Endothelial cell of umbilical vein (primary cell): ENCODE data around the gene FAM47B. TPM values are rescaled to one million over a fixed set of nuclear protein-coding genes. Genes with fewer than 3 reads are reported as not detected.

Experiments
- BruUV-seq: library from RNA; stranded (reverse); fragments of 400-500 nt; replicated peaks from 2 replicates; lab custom pipeline; 2021; lab: Mats Ljungman, UMichigan
- CTCF ChIA-PET: fragments of 300-600, 350-600 bp; sonication (Branson Sonifier 250); formaldehyde crosslinking; loops from one replicate; lab custom pipeline; 2021; ENCODE audit warnings: antibody characterized with exemption, inconsistent platforms; lab: Charles Lee
- POLR2A ChIA-PET: fragments of 300-600, 350-600 bp; sonication (Branson Sonifier 250); formaldehyde crosslinking; loops from one replicate; lab custom pipeline; 2021; ENCODE audit warnings: antibody characterized with exemption, inconsistent platforms; lab: Charles Lee
- DNase-seq: peaks from one replicate; pipeline ENCODE4 v3.0.0-alpha.2; 2011; ENCODE audit warnings: low read depth, low spot score
- FAIRE-seq: peaks from 2 replicates; lab custom pipeline; 2011; peaks lifted over from hg19 to GRCh38; lab: Jason Lieb, UNC
- H2AFZ ChIP-seq: 2 replicates; pipeline ENCODE4 v1.6.0; 2012; ENCODE audit warnings: low read depth, low read length, control low read depth, inconsistent platforms
- H3K27ac ChIP-seq: 2 replicates; pipeline ENCODE4 v1.5.1; 2011; ENCODE audit warnings: low read depth, mild to moderate bottlenecking, control low read depth, low read length, moderate library complexity; ENCODE audit not compliant: insufficient read depth
- H3K27me3 ChIP-seq, 2 experiments: 2 replicates each; pipeline versions ENCODE4 v1.6.0 to v1.6.1; 2011; ENCODE audit warnings: low read length in 2 of 2, mixed read lengths in 1 of 2; ENCODE audit not compliant: control insufficient read depth in 2 of 2, insufficient read depth in 2 of 2
- H3K36me3 ChIP-seq, 2 experiments: 2 replicates in 1 of 2; 3 replicates in 1 of 2; pipeline ENCODE4 v1.5.1; 2011; ENCODE audit warnings: low read length in 2 of 2, mild to moderate bottlenecking in 1 of 2, moderate library complexity in 1 of 2; ENCODE audit not compliant: control insufficient read depth in 2 of 2, insufficient read depth in 2 of 2; ENCODE audit errors: extremely low read depth in 1 of 2
- H3K4me1 ChIP-seq: 3 replicates; pipeline ENCODE4 v1.5.1; 2011; ENCODE audit warnings: mild to moderate bottlenecking, low read length; ENCODE audit not compliant: control insufficient read depth, insufficient read depth; ENCODE audit errors: extremely low read depth
- H3K4me2 ChIP-seq: 2 replicates; pipeline ENCODE4 v1.6.1; 2011; ENCODE audit warnings: low read length, control low read depth, mixed read lengths; ENCODE audit not compliant: insufficient read depth
- H3K4me3 ChIP-seq, 3 experiments: fragments of 200-600 bp in 1 of 3; sonication (generic), shearing (Covaris generic) in 1 of 3; replicated peaks in 1 of 3; 2 replicates each; pipeline ENCODE4 v1.5.1; 2011 to 2016; ENCODE audit warnings: control low read depth in 3 of 3, low read length in 3 of 3, mild to moderate bottlenecking in 2 of 3, inconsistent platforms in 1 of 3, low read depth in 1 of 3, moderate library complexity in 1 of 3; ENCODE audit not compliant: insufficient read depth in 1 of 3
- H3K79me2 ChIP-seq: 2 replicates; pipeline ENCODE4 v1.6.0; 2012; ENCODE audit warnings: low read length, inconsistent platforms; ENCODE audit not compliant: control insufficient read depth, insufficient read depth
- H3K9ac ChIP-seq: replicated peaks from 2 replicates; pipeline ENCODE3; 2011; ENCODE audit warnings: low read length, control low read depth; ENCODE audit not compliant: insufficient read depth; ENCODE audit errors: extremely low read depth
- H3K9me1 ChIP-seq: replicated peaks from 3 replicates; pipeline ENCODE4 v1.6.0; 2011; ENCODE audit warnings: mild to moderate bottlenecking, low read length; ENCODE audit not compliant: control insufficient read depth, insufficient read depth; ENCODE audit errors: extremely low read depth
- H3K9me3 ChIP-seq: replicated peaks from 2 replicates; pipeline ENCODE4 v1.5.1; 2012; ENCODE audit warnings: low read length, inconsistent platforms; ENCODE audit not compliant: control insufficient read depth, insufficient read depth
- H4K20me1 ChIP-seq: replicated peaks from 2 replicates; pipeline ENCODE3; 2011; ENCODE audit warnings: mild to moderate bottlenecking, low read length; ENCODE audit not compliant: control insufficient read depth, insufficient read depth; ENCODE audit errors: extremely low read depth
- CTCF ChIP-seq, 2 donors: IDR thresholded peaks; 1 replicate in 1 of 2; 2 replicates in 1 of 2; pipeline ENCODE4 v1.5.1; 2011; ENCODE audit warnings: low read length in 2 of 2, mild to moderate bottlenecking in 2 of 2, moderate library complexity in 2 of 2, control low read depth in 1 of 2, inconsistent platforms in 1 of 2, low read depth in 1 of 2; ENCODE audit not compliant: insufficient read depth in 1 of 2; ENCODE audit errors: extremely low read depth in 1 of 2
- EZH2 ChIP-seq: IDR thresholded peaks from 2 replicates; pipeline ENCODE4 v1.6.1; 2012; ENCODE audit warnings: borderline replicate concordance, low read depth, mild to moderate bottlenecking, moderate library complexity, low read length, inconsistent platforms; ENCODE audit not compliant: severe bottlenecking
- FOS ChIP-seq: IDR thresholded peaks from 2 replicates; pipeline ENCODE4 v1.6.1; 2011; ENCODE audit warnings: mild to moderate bottlenecking, low read length, moderate library complexity, borderline replicate concordance; ENCODE audit not compliant: insufficient read depth
- GATA2 ChIP-seq: IDR thresholded peaks from 2 replicates; pipeline ENCODE4 v1.7.0; 2011; ENCODE audit warnings: low read depth, mild to moderate bottlenecking, moderate library complexity, mixed read lengths, low read length; ENCODE audit not compliant: insufficient read length, insufficient read depth
- JUN ChIP-seq: IDR thresholded peaks from 2 replicates; pipeline ENCODE4 v1.6.1; 2011; ENCODE audit warnings: borderline replicate concordance, low read depth; ENCODE audit not compliant: insufficient read length, insufficient read depth
- MAX ChIP-seq: IDR thresholded peaks from 2 replicates; pipeline ENCODE4 v1.6.1; 2011; ENCODE audit not compliant: insufficient read depth, insufficient read length
- MYC ChIP-seq: IDR thresholded peaks from one replicate; pipeline ENCODE4 v1.6.1; 2011; ENCODE audit warnings: mild to moderate bottlenecking, low read depth, low read length
- POLR2A ChIP-seq: IDR thresholded peaks from 2 replicates; pipeline ENCODE4 v1.6.1; 2012; ENCODE audit warnings: low read depth, mild to moderate bottlenecking, control low read depth, low read length
- POLR2AphosphoS5 ChIP-seq: IDR thresholded peaks from 2 replicates; pipeline ENCODE4 v1.6.1; 2012; ENCODE audit warnings: low read depth, mild to moderate bottlenecking, control low read depth, low read length, moderate library complexity; ENCODE audit not compliant: insufficient read depth
- dilution Hi-C: fragments of 300-500 bp; cut with MboI; formaldehyde crosslinking; loops from one replicate; pipeline ENCODE4 v1.15.0; 2019; ENCODE audit warnings: low sequenced_read_pairs; ENCODE audit not compliant: extremely low pct_ligation_motif_present
- intact Hi-C: fragments of 100-400 bp; cut with micrococcal nuclease; formaldehyde crosslinking; loops from one replicate; pipeline ENCODE4 v1.10.0; 2022
- polyA plus RNA-seq, 4 experiments: library from polyadenylated mRNA; depleted of rRNA in 3 of 4; stranded (reverse) in 3 of 4; unstranded in 1 of 4; fragments of >200 nt; gene quantifications; 2 replicates each; pipeline versions ENCODE4 v1.2.1 to v1.2.3, GENCODE V29; 2011 to 2012; ENCODE audit warnings: missing spikeins in 1 of 4
- total RNA-seq: library from RNA; stranded (reverse); gene quantifications from 2 replicates; pipeline ENCODE4 v1.2.3, GENCODE V29; 2021

Gene FAM47B
- total and polyA plus RNA-seq, 2 donors (not counting 3 experiments of a cell fraction or from before 2014, with no cell fraction given) = not detected

GRCh38 chrX:34927866-34928265, 14.7 kb upstream of the FAM47B start:
- Histone ChIP-seq H3K27ac (no peak overlapping the region), H4K20me1 (no peaks in the 10 kb centered on the region), H3K4me2 (no peak overlapping the region), H3K27me3 (no peaks in the 10 kb centered on the region), H3K9me1 (no peaks in the 10 kb centered on the region), H3K4me1 (no peaks in the 10 kb centered on the region), H3K79me2 (no peaks in the 10 kb centered on the region), H3K9ac (no peak overlapping the region), H2AFZ (no peak overlapping the region), H3K9me3 (no peaks in the 10 kb centered on the region), H3K36me3 (no peaks in the 10 kb centered on the region), H3K4me3 (no peak overlapping the region)
- intact Hi-C loops = no loop called here
- CTCF ChIA-PET = interaction anchor here (1.5 kb wide), 1 partner anchor 9 kb away, joined by 7 read pairs; no protein-coding TSS in a partner anchor
- POLR2A ChIA-PET = no interaction called here
- DNase-seq = no peak
- no TSS peak for BruUV-seq
- no peak for TF ChIP-seq JUN
- TF ChIP-seq GATA2 = no peak
- no peak for FAIRE-seq
- dilution Hi-C loops = no loop called here

- Histone ChIP-seq H2AFZ (no peak overlapping the region), H3K9ac (no peak overlapping the region), H3K4me1 (no peaks in the 10 kb centered on the region), H3K27me3 (no peaks in the 10 kb centered on the region), H3K9me1 (no peaks in the 10 kb centered on the region), H3K4me2 (no peak overlapping the region), H4K20me1 (no peaks in the 10 kb centered on the region), H3K4me3 (no peak overlapping the region), H3K27ac (no peak overlapping the region), H3K36me3 (no peaks in the 10 kb centered on the region), H3K9me3 (no peaks in the 10 kb centered on the region), H3K79me2 (no peaks in the 10 kb centered on the region)
- CTCF ChIA-PET = no interaction called here
- no TSS peak for BruUV-seq
- no peak for TF ChIP-seq POLR2A
- no peak for TF ChIP-seq EZH2
- no peak for TF ChIP-seq FOS
- TF ChIP-seq CTCF (IDR thresholded peaks at IDR 0.05; ENCODE audit: extremely low read depth in 1 of 2, insufficient read depth in 1 of 2, low read depth in 1 of 2, low read length in 2 of 2) = no peak
- no peak for TF ChIP-seq GATA2
- TF ChIP-seq MAX = no peak
- TF ChIP-seq POLR2AphosphoS5 = no peak
- no peak for TF ChIP-seq MYC
- FAIRE-seq = no peak
- no peak for DNase-seq
- intact Hi-C loops (no loop called here), dilution Hi-C loops (no loop called here)
- POLR2A ChIA-PET = no interaction called here
These were observed 639 bp downstream of the FAM47B start for GRCh38 chrX:34943235-34943634.
